Fibroblast of peridontal ligament (primary cell): Measurements from ENCODE around the gene MVK.
"Not testable (repeated sequence)": the region's sequence is repeated elsewhere in the genome, so short reads cannot be mapped to it uniquely, and the experiment has no call there.

ENCODE experiments used
- DNase-seq: peaks from one replicate; pipeline ENCODE4 v3.0.0-alpha.2; 2010; ENCODE audit errors: extremely low read depth

The MVK gene

DNA sequence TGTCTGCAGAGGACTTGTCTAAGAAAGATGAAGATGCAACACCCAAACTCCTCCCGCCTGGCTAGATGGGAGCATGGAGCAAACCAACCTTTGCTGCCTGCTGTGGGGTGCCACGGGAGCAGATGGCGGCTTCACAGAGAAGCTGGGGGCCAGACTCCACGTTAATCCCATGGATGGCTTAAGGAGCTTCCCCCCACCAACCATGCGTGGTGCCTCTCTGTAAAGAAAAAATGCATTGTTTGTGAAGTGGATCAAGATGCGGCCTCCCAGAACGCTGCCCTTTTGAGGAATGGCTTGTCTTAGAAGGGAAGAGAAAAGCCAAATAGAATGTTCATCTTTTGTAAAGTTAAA, 15.6 kb downstream of the MVK start:
- DNase-seq, result no peak

DNA sequence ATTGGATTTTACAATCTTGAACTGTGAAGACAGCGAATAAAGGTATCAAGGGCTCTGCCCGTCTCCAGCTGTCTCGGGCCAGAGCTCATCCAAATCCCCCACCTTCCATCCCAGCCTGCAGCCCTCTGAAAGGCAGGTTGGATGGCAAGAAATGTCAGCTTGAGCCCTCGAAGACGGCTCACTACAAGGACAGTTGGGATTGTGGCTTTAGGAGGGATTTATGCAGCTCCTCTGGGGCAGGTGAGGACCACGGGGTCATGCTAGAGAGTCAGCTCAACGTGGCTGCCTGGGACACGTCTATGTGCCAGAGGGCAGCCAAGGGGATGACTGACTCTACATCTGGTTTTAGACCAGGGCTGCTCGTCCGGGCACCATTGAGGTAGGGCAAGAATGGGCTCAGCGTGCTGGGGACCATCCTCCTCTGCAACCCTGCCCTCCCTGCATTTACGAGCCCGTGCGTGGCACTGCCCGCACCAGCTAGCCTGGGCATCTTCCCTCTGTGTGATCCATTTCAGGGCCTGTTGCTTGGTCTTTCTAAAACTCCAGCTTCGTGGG, 16.2 kb downstream of the MVK start:
- no peak for DNase-seq

- DNase-seq, result no peak
Measured at GRCh38 chr12:109590566-109590965, 17.0 kb downstream of the MVK start.

DNA sequence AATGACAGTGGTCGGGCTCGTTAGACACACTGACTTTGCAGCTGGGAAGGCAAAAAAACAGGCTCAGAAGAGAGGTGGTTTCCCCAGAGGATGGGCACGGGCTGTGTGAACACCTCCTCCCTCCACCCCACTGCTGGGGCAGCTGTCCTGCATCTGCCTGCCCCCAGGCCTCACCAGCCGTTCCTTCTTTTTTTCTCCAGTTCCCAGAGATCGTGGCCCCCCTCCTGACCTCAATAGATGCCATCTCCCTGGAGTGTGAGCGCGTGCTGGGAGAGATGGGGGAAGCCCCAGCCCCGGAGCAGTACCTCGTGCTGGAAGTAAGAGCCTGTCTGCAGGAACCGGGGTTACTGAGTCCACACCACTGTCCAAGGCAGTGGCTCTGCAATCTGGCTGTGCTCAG, 17.4 kb downstream of the MVK start:
- no peak for DNase-seq

DNA sequence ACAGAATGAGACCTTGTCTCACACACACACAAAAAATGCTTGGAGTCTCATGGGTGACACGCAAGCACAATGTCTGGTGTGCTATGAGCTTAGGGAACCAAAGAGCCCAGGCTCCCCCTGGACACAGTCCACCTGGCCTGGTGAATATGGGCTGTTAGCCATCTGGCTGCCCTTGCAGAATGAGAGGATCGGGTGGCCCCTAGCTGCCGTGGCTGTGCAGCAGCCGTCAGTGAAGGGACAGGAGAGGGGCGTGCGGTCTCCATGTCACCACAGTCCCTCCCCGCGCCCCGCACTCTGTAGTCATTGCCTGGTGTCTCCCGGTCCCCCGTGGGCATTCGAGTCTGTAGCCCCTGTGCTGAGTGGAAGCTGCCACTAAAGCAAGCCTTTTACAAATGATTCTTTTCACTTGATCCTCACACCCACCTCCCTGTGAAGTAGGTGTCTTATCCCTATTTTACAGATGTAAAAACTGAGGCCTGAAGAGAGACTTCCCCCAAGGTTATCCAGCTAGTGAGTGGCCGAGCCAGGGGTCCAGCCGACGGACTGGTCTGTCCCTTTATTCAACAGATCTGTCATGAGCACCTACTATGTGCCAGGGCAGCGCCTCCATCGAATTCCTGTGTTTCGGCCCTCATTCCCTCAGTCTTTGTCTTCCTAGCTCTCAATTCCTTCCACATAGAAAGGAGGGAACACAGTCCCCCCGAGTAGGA, 18.8 kb downstream of the MVK start:
- no peak for DNase-seq

DNA sequence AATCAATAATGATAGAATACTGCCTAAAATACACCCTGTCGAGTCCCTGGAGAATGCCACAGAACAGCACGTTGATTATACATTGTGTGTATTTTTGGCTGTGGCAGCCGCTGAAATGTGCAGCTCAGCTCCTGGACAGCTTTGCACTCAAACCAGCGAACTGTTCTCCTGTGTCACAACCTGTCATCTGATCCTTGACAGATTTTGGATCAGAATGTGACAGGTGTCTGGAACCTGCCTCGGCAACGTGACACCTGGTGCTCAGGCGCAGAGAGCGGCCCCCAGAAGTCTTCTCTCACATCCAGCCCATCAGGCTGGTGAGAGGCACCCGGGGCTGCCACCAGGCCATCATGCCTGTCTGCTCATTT, 19.3 kb downstream of the MVK start:
- no peak for DNase-seq

DNA sequence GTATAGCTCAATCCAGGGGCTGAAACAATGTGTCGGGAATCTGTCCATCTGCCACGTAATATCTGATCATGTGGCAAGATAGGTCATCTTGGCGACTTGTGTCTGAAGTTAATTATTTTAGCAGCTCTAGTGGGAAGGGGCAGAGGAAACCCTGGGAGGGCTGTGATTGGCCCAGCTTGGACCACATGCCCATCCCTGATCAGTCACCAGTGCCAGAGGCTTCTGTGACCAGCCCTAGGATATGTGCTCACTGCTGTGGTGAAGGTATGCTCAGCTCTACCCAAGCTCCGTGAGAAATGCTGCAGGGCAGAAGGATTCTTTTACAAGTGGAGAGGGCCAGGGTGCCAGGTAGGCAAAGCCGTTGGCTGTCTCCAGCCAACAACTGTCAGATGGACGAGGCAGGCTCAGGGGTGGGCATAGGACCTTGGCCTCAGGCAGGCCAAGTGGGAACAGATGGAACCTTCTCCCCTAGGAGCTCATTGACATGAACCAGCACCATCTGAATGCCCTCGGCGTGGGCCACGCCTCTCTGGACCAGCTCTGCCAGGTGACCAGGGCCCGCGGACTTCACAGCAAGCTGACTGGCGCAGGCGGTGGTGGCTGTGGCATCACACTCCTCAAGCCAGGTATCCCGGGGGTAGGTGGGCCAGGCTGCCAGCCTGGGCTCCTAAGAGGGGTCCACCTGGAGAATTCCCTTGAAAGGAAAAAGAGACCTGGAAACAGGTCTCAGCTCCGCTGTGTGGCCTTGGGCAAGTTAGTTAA, 21.1 kb downstream of the MVK start:
- no peak for DNase-seq

- DNase-seq, result no peak
Measured at GRCh38 chr12:109595321-109595902, 21.8 kb downstream of the MVK start.

DNA sequence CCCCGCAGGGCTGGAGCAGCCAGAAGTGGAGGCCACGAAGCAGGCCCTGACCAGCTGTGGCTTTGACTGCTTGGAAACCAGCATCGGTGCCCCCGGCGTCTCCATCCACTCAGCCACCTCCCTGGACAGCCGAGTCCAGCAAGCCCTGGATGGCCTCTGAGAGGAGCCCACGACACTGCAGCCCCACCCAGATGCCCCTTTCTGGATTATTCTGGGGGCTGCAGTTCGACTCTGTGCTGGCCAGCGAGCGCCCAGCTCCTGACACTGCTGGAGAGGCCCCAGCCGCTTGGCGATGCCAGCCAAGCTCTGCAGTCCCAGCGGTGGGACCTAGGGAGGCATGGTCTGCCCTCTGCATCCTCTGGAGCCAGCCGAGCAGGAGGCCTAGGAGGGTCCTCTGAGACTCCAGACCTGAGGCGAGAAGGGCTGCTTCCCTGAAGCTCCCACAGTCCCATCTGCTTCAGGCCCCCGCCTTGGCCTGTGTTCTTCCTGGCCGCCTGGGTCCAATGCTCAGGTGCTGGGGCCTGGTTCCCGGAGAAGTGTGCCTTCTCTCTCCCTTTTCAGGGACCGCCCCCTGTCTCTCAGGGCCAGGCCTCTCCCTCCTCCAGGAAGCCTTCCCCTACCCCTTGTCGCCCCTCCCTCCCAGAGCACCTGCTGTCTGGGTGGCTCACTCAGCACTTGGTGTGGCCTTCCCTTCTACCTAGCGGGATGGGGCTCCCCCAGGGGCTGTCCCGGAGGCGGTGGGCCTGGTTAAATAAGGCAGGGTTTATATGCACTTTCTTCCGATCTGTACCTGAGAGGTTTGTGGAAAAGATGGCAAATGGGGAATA, 23.0 kb downstream of the MVK start:
- no peak for DNase-seq

DNA sequence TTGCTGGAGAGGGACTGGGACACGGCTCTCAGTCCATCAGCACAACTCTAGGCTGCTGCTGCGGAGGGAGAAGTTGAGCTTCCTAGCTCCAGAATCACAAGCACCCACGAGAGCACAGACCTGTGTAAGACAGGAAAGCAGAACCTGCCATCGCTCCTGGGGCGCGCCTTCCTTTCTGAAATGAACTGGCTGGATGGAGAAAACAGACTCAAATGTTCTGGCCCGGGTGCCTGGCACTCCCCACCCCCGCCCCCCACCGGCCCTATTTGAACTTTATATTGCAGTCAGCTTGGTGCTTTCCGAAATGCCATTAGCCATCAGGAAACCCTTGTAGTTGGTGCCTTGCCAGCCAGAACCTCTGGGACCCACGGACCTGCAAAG, 23.8 kb downstream of the MVK start:
- DNase-seq, result no peak

DNA sequence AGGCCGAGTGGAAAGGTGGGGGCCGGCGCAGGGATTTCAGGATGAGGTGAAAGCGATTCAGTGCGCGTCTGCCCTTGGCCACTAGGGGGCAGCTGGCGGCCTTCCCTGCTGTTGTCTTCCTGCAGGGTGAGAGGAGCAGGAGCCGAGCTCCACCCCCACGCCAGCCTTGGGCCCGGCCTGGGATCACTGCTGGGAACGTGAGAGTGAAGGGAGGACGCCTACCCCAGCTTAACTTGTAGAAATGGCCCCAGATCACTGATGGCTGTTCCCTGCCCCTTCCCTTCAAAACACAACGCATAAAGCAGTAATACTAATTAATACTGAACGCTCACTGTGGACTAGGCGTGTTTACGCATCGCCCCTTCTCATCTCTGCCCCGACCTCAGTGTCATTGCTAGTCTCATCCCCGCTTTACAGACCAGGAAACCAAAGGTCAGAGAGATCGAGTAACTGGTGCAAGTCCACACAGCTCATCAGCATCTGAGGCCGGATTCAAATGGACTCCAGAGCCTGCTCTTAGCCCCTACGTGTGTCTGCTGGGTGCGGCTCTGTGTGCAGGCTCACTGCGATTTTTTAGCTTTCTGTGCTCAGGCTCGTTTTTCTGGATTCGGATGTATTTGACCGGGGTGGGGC, 24.3 kb downstream of the MVK start:
- peak; percentile 76 for DNase-seq

DNA sequence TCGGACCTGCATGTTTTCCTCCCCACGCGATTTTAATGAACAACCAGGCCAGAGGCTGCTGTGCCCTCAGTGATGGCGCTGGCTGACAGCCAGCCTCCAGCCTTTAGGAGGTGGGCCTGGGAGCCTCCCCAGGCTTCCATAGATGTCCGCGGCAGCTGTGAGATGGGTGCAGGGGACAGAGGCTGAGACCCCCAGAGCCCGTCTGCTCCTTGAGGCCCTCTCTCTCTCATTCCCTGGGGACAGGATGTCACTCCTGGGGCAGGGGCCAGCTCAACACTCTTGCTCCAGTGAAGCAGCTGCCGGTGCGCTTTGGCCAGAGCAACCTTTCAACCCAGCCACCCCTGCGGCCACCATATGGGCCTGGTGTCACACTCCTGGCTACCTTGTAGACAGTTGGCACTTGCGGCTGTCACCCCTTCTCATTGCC, 24.8 kb downstream of the MVK start:
- DNase-seq, result no peak

DNA sequence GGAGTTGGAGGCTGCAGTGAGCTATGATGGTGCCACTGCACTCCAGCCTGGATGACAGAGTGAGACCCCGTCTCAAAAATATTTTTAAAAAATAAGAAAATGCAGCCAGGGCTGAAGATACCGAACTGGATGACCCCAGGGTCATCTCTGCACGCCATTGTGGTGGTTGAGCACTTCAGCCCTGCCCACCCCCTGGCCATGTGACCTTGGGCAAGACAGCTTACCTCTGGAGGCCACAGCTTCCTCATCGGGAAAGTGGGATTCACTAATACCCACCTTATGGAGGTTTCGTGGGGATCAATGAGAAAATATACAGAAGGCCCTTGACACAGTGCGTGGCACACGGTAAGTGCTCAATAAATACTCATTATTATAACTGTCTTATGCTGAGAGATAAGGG, 25.5 kb downstream of the MVK start:
- DNase-seq, result no peak

GRCh38 chr12:109600481-109600880, 26.9 kb downstream of the MVK start:
- DNase-seq, result no peak

DNA sequence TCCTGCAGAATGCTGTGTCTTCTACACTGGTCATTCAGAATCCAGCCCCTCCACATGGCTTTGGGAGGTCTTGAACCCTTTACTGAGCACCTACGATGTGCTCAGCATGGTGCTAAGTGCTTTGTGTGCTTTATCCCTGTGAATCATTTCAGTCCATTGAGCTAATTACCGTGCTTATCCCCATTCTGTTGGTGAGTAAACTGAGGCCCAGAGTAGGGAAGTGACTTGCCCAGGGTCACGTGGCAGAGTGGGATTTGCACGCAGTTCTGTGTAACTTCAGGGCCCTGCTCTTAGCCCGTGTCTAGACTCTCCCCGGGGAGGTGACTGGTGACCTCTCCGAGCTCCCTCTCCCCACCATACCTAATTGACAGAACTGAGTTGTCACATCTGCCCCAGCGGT, 27.4 kb downstream of the MVK start:
- no peak for DNase-seq

DNA sequence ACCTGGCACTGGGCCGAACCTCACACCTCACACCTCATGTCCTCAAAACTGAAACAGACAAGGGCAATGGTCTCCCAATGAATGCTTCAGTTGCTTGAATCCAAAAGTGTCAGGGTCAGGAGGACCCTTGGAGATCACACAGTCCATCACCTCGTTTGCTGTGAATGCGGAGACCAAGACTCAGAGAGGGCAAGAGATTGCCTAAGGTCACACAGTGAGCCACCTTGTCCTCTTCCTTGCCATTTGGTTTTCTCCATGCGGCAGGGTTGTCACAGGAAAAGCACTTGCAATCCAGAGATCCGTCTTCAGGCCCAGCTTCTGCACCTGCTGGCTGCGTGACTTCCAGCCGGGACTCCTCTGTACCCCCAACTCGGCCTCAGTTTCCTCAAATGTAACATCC, 28.0 kb downstream of the MVK start:
- DNase-seq, result no peak

DNA sequence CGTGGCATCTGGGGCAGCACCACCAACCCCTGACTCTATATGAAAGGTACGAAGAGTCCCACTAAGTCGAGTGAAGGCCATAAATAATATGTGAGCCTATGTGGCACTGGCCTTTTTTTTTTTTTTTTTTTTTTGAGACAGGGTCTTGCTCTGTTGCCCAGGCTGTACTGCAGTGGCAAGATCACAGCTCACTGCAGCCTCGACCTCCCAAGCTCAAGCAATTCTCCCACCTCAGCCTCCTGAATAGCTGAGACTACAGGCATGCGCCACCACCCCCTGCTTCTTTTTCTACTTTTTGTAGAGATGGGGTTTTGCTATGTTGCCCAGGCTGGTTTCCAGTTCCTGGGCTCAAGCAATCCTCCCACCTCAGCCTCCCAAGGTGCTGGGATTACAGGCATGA, 28.5 kb downstream of the MVK start:
- not testable (repeated sequence) for DNase-seq

DNA sequence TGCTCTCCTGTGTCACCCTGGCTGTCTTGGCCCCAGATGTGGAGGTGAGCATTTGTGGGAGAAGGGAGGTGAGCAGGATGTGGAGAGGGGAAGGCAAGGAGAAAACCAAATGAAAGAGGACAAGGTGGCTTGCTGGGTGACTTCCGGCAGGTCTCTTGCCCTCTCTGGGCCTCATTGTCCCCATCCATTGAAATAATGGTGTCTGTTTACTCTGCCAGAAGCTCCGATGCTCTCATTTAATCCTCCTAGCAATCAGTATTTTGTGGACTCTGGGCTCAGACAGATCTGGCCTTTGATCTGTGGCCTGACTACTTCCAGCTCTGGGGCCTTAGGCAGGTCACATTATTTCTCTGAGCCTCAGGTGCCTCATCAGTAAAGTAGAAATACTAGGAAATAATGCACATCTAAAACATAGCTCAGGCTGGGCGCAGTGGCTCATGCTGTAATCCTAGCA, 30.6 kb downstream of the MVK start:
- no peak for DNase-seq

DNA sequence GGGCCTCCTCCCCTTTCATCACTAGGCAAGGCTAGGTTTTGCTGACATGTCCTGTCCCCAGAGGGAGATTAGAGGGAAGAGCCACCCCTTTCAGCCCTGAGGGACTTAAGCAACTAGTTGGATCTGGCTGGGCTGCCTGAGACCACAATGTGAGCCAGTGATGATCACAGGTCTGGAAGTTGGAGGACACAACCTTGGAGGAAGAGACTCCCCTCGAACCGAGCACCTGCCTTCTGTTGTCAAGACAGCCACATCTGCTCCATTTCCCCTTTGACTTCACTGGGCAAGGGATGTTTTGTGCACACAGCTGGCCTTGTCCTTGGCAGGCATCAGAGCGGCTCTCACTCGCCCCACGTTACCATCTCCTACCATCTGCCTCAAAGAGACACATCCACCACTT, 31.4 kb downstream of the MVK start:
- no peak for DNase-seq

DNA sequence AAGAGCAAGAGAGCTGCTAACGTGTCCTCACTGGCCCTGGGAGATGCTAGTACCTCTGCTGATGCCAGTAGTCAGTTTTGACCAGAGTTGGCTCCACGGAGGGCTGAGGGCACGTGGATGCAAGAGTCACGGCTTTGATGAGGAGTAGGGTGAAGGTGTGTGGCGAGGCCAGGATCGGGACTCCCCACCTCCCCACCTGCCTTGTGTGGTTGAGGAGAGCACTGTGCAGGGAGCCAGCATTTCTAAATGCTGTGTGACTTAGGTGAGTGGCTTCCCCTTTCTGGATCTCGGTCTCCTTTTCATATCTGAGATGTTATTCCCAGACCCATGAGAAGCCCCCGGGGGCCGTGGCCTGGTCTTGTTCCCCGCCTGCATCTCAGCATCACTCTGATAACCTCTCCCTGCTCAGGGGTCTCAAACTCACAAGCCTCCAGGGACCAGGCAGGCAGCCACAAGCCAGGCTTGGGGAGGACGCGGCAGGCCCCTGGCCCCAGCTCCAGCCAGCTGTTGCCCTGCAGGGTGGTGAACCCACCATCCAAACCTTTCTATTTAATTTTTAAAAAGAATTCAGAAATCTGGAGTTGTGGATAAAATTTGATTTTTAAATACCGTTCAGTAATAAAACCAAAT, 32.1 kb downstream of the MVK start:
- DNase-seq, result no peak
